ENCODE results near the gene PLCD3.
A peak's percentile ranks its signal among the peaks of the same experiment; 100 is the strongest.

The PLCD3 gene, protein sequence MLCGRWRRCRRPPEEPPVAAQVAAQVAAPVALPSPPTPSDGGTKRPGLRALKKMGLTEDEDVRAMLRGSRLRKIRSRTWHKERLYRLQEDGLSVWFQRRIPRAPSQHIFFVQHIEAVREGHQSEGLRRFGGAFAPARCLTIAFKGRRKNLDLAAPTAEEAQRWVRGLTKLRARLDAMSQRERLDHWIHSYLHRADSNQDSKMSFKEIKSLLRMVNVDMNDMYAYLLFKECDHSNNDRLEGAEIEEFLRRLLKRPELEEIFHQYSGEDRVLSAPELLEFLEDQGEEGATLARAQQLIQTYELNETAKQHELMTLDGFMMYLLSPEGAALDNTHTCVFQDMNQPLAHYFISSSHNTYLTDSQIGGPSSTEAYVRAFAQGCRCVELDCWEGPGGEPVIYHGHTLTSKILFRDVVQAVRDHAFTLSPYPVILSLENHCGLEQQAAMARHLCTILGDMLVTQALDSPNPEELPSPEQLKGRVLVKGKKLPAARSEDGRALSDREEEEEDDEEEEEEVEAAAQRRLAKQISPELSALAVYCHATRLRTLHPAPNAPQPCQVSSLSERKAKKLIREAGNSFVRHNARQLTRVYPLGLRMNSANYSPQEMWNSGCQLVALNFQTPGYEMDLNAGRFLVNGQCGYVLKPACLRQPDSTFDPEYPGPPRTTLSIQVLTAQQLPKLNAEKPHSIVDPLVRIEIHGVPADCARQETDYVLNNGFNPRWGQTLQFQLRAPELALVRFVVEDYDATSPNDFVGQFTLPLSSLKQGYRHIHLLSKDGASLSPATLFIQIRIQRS

DNA sequence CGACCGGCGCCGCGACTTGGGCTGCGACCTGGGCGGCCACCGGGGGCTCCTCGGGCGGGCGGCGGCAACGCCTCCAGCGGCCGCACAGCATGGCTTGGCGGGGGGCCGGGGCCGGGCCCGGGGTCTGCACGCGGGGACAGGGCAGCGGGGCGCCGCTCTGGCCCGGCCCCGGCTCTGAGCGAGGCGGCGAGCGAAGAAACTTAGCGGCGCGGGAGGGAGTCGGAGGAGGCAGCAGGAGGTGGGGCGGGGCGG is at the start of gene PLCD3:
Gene PLCD3 (minus strand): TSS at position 196 of the 252 bp plus-strand sequence. CDS start 105 bp downstream, at position 91.
- TF ChIP-seq, protein P1, sequence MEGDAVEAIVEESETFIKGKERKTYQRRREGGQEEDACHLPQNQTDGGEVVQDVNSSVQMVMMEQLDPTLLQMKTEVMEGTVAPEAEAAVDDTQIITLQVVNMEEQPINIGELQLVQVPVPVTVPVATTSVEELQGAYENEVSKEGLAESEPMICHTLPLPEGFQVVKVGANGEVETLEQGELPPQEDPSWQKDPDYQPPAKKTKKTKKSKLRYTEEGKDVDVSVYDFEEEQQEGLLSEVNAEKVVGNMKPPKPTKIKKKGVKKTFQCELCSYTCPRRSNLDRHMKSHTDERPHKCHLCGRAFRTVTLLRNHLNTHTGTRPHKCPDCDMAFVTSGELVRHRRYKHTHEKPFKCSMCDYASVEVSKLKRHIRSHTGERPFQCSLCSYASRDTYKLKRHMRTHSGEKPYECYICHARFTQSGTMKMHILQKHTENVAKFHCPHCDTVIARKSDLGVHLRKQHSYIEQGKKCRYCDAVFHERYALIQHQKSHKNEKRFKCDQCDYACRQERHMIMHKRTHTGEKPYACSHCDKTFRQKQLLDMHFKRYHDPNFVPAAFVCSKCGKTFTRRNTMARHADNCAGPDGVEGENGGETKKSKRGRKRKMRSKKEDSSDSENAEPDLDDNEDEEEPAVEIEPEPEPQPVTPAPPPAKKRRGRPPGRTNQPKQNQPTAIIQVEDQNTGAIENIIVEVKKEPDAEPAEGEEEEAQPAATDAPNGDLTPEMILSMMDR (IDR thresholded peaks at IDR 0.05): no peak
- Histone ChIP-seq H3K4me3 (peak within 1 kb of the TSS; percentile 97), H3K27ac (peak within 1 kb of the TSS; percentile 94 to 100)
- no peak for DNase-seq (ENCODE audit: low spot score)

DNA sequence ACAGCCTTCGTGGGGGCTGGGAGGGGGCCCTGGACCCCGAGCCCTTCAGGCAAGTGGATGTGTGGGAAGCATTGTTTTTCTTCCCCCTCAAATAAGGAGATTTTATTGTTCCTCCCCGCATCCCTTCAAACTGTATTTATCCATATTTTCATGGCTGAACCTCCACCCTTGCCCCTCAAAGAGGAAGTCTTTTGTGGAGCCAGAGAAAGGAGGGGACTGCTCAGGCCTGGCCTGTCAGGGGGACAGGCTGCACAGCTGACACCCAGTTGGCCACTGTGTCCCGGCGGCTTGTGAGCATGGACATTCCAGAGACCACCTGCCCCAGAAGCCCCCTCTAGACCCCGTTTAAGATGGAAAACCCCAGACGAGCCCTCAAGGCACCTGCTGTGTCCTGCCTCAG is 45.2 kb upstream of the PLCD3 start:
- Histone ChIP-seq H3K4me3 (no peak overlapping the region), H3K27ac (no peak overlapping the region)
- TF ChIP-seq, protein P1 (IDR thresholded peaks at IDR 0.05): no peak
- no peak for DNase-seq (ENCODE audit: low spot score)

DNA sequence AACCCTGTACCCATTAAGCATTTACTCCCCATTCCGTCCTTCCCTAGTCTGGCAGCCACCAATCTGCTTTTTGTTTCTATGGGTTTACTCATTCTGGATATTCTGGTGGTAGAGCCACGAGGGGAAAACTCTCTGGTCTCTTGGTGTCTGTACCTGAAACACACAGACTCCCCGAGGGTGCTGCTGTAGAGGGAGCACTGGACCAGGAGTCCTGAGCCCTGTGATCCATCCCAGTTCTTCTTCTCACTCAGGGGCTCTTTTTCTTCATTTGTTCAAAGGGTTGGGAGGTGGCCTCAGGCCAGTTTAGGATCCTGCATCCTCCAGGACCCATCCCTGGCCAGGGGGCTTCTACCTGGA is 43.4 kb upstream of the PLCD3 start:
- H3K4me3 ChIP-seq: no peak overlapping the region
- TF ChIP-seq, protein P1 (IDR thresholded peaks at IDR 0.05): no peak
- no peak for DNase-seq (ENCODE audit: low spot score)
- peak overlapping the region in 1 of 2 donors; percentile 60 for H3K27ac ChIP-seq

DNA sequence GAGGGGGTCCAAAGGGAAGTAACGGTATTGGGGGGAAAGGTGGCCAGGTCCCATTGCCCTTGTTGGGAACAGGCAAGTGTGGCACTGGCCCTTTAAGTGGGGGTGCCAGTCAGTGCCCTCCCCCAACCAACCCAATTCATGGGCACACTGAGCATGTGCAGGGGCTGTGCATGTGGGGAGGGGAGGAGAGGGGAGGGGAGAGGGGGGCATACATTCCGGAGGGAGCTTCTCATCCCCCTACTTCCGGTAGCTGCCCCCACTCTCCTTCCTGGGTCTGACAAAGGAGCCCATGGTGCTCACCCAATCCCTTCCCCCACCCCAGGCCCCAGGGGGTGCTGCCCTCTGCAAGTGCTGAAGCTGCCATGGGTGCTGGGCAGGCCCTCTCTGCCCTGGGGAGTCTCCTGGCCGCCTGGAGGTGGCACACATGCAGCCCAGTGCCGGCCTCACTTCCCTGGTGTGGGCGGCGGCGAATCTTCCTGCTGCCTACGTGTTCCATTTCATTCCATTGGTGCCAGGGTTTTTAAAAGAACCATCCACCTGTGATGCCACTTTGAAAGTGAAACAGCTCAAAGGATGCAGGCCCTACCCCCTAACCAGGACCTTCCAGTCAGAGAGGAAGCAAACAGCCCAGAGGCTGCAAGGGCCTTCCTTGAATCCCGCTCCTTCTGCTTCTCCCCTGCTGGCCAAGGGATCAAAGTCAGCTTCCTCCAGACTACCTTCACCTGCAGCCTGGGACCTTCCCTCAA is 40.4 kb upstream of the PLCD3 start:
- peak overlapping the region; percentile 79 to 99 for H3K27ac ChIP-seq

DNA sequence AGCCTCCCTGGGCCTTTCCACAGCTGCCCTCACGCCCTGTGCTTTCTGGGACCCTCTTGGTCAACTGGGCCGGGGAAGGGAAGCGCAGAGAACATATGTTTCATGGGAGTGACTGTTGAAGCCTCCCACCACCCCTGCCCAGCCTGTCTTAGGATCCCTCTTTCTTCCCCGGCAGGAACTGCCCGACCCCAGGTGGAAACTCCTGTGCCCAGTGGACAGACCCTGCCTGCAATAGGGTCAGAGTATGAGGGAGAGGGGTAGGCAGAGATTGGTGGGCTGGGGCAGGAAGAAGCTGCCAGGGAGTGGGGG is 39.9 kb upstream of the PLCD3 start:
- TF ChIP-seq, protein P1 (IDR thresholded peaks at IDR 0.05): no peak
- DNase-seq (ENCODE audit: low spot score): no peak
- peak overlapping the region; percentile 79 to 99 for H3K27ac ChIP-seq
- H3K4me3 ChIP-seq: peak overlapping the region; percentile 69

More for the DNA sequence above, 40.4 kb upstream of the PLCD3 start:
- peak; percentile 90 for DNase-seq (ENCODE audit: low spot score)
- TF ChIP-seq, protein P1 (IDR thresholded peaks at IDR 0.05): no peak
- peak overlapping the region; percentile 69 for H3K4me3 ChIP-seq

DNA sequence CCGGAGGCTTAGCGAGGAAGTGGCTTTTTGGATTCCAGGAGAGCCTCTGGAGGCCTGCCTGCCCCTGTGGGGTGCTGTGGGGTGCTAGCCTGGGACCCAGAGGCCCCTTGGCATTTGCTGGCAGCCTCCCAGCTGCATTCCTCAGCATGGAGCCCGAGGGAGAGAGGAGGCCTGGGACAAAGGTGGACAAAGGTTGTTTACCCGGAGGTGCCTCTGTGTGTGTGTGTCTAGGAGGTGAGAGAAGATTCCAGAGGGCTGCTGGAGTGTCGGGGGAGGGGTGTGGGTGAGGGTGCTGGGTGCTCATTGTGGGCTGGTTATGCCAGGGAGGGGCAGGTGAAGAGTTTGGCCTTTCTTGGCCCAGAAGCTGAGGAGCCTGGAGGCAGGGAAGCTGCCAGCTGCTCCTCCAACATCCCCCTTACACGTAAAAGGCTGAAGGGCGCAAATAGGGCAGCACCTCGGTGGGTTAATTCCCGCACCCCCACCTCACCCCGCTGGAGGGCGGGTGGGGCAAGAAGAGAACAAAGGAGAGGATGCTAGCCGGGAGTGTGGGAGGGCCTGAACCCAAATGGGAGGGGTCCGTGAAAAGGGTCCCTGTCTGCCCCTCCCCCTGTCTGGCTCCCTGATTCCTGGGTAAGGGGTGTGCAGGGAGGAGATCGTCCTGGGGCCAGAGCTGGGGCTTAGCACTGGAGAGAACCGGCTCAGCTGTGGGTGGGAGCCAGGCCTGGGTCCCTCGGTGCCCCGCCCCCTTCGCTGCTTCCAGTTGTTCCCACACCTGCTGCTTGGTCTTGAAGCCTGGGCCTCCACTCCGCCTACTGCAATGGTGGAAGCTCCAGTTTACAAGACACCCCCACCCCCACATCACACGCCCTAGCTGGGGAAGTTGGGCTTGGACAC is 39.3 kb upstream of the PLCD3 start:
- TF ChIP-seq, protein P1 (IDR thresholded peaks at IDR 0.05): no peak
- H3K4me3 ChIP-seq: peak overlapping the region; percentile 69
- peak; percentile 76 for DNase-seq (ENCODE audit: low spot score)
- peak overlapping the region; percentile 79 to 99 for H3K27ac ChIP-seq
